GM12891 (cell line): ENCODE data around the gene WFDC1.

Experiments
- POLR2A ChIP-seq: IDR thresholded peaks from 2 replicates; pipeline ENCODE4 v1.6.1; 2011; ENCODE audit warnings: low read depth, low read length, control low read depth
- POLR2AphosphoS5 ChIP-seq: IDR thresholded peaks from 2 replicates; pipeline ENCODE4 v1.6.1; 2011; ENCODE audit warnings: low read depth, low read length, control low read depth
- SPI1 ChIP-seq: IDR thresholded peaks from 2 replicates; pipeline ENCODE4 v1.6.1; 2011; ENCODE audit warnings: low read depth, low read length, control low read depth
- TAF1 ChIP-seq: IDR thresholded peaks from 2 replicates; pipeline ENCODE4 v1.6.1; 2011; ENCODE audit warnings: low read depth, low read length, control low read depth

DNA sequence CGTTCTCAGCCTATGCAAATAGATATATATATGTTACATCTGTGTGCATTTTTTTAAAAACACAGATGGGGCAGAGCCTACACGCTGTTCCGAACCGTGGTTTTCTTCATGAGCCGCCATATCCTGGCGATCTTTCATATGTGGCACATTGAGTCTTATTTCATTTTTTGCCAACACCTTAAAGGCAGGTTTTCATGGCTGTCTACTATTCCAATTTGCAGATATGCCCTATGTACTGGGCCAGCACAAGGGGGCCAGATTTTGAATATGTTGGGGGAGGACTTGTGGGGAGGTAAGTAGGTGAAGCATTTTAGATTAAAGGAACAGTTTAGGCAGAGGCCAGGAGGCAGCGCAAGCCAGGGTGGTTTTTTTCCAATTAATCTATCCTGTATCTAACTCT is 16.0 kb downstream of the WFDC1 start:
- TF ChIP-seq TAF1 = no peak
- TF ChIP-seq SPI1 = no peak
- no peak for TF ChIP-seq POLR2AphosphoS5
- no peak for TF ChIP-seq POLR2A
